Skin epidermis (tissue), 12 donors: ENCODE results near the gene XPNPEP2.

Source experiments
- H3K27ac ChIP-seq, 21 experiments: fragments of 200-600 bp; sonication (generic) in 11 of 21; one replicate each; pipeline ENCODE4 v1.5.0; 2020; ENCODE audit warnings: mild to moderate bottlenecking in 3 of 21, inconsistent platforms in 2 of 21, moderate library complexity in 2 of 21
- H3K4me3 ChIP-seq, 7 experiments: fragments of 200-600 bp; sonication (generic) in 2 of 7; one replicate each; pipeline ENCODE4 v1.5.0; 2020; ENCODE audit warnings: inconsistent platforms in 2 of 7, mild to moderate bottlenecking in 2 of 7, moderate library complexity in 1 of 7

The XPNPEP2 gene

GRCh38 chrX:129772796-129773431 is 34.1 kb downstream of the XPNPEP2 start:
- Histone ChIP-seq H3K27ac (peak overlapping the region in 13 of 21 experiments; percentile 15 to 83 (median 58)), H3K4me3 (no peak overlapping the region)

GRCh38 chrX:129773649-129774458 is 35.1 kb downstream of the XPNPEP2 start:
- H3K4me3 ChIP-seq = no peak overlapping the region
- peak overlapping the region in 13 of 21 experiments; percentile 15 to 83 (median 57) for H3K27ac ChIP-seq

- peak overlapping the region in 1 of 7 experiments; percentile 18 for H3K4me3 ChIP-seq
- peak overlapping the region in 19 of 21 experiments; percentile 11 to 92 (median 79) for H3K27ac ChIP-seq
These were observed 38.6 kb downstream of the XPNPEP2 start for GRCh38 chrX:129777218-129778030.

- H3K4me3 ChIP-seq = peak overlapping the region in 3 of 7 experiments; percentile 26 to 40 (median 36)
These were observed 40.4 kb downstream of the XPNPEP2 start for GRCh38 chrX:129779086-129779672.

GRCh38 chrX:129779747-129780146 is 41.0 kb downstream of the XPNPEP2 start, which contains the start of gene SASH3:
Gene SASH3, plus strand, starts transcription at chrX:129779949. Its CDS starts 149 bp downstream, at chrX:129780098.
- H3K4me3 ChIP-seq = peak within 1 kb of the TSS; percentile 26 to 40 (median 29)
- H3K27ac ChIP-seq = peak within 1 kb of the TSS in 14 of 21 experiments; percentile 20 to 92 (median 73)

More at GRCh38 chrX:129779086-129779672, 40.4 kb downstream of the XPNPEP2 start:
- peak overlapping the region in 11 of 21 experiments; percentile 19 to 92 (median 80) for H3K27ac ChIP-seq

DNA sequence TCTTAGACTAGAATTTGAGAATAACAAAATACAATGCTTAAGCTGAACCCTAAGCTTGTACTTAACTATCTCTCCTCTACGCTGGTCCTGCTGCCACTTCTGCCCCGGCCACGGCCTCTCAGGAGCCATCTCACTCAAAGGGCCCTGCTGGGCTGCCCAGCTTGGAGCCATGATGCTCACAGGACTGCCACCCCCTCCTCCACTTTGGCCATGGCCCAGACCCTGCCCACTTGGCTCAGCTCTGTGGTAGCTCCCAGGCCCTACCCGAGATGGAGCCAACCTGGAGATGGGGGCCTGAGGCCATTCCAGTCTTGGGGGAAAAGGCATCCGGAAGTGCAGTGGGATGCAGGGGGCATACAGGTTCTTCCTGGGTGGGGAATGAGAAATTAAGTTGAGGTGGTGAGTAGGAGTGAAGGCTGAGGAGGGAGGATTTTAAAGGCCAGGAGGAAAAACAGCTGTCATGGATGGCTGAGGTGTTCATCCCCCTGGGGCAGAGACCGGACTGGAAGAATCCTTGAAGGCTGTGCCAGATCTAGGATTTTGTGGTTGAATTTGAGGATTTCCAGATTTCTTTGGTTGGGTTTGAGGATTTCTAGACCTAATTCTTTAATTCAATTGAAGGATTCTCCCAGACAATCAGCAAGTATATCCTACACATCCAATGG is 41.8 kb downstream of the XPNPEP2 start:
- peak overlapping the region; percentile 26 to 40 (median 29) for H3K4me3 ChIP-seq
- peak overlapping the region in 12 of 21 experiments; percentile 48 to 92 (median 78) for H3K27ac ChIP-seq

DNA sequence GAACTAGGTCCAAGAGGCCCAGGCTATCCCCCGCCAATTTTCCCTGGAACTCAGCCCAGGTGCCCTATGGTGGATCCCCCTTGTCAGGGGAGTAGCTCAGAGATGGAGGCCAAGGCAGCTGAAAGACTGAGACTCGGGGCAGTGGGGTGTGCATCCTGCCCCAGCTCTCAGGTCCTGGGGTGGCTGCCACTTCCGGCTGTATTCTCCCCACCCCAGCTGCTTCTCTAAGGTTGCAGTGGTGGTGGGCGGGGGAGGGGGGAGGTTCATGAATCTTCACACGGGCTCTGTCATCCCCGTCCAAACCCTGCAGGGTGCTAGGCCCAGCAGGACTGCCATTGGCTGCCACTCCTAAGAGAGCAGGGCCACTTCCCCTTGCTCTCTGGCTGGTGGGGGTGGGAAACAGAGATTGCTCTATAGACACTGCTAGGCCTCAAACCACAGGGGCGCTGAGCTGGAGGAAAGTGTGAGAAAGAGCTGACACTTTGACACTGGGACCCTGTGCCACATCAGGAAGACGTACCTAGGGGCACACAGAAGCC is 42.4 kb downstream of the XPNPEP2 start:
- Histone ChIP-seq H3K27ac (peak overlapping the region in 11 of 21 experiments; percentile 48 to 92 (median 80)), H3K4me3 (peak overlapping the region; percentile 26 to 40 (median 29))

DNA sequence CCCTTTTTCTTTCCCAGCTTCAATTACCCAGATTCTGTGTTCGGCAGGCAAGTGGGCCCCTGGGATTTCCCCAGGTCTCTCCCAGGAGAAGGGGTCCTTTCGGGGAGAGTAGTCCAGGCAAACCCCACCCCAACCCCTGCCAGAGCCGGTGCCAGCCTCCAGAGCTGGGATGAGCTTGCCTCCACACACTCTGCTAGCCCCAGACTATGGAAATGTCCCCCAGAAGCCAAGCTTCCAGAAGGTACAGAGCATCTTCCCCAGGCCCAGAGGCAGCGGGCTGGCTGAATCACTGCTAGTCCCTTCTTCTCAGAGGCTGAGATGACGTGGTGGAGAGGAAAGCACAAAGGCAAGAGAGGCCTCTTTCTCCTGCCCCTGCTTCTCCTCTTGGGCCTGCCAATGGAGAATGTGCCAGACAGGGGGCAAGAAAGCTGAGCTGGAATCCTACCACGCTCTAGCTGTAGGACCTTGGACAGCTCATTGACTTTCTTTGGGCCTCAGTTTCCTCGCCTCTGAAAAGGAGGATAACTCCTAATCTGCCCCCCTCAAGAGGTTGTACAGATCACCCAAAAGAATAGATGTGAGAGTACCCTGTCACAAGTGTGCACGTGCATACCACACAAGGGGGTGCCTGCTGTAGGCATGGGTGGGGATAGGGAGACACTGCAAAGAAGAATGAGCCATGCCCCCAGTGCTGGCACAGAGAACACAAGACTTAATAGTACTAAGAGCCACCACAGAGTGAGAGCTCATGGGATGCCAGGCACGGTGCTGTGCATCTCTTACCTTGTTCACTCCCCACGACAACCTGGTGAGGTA is 43.1 kb downstream of the XPNPEP2 start:
- H3K27ac ChIP-seq = peak overlapping the region in 6 of 21 experiments; percentile 26 to 84 (median 42)
- H3K4me3 ChIP-seq = peak overlapping the region in 6 of 7 experiments; percentile 5 to 40 (median 30)

- Histone ChIP-seq H3K27ac (peak overlapping the region in 2 of 21 experiments; percentile 14 to 79), H3K4me3 (peak overlapping the region in 1 of 7 experiments; percentile 18)
These were observed 43.9 kb downstream of the XPNPEP2 start for GRCh38 chrX:129782706-129783105.

DNA sequence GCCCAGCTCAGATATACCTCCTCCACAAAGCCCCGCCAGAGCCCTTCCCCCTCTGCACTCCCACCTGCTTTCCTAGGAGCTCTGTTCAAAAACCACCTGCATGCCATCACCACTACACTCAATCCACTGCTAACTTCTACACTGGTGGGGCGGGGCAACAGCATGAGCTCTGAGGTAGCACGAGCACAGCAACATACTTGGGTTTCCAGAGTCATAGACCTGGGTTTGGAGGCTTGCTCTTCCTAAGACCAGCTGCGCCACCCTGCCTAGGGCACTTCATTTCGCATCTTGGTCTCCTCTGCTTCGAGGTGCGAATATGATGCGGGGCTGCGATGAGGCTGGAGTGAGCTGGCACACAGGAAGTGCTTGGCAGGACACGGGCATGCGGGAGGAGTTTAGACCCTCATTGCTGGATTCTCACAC is 44.5 kb downstream of the XPNPEP2 start:
- H3K4me3 ChIP-seq = peak overlapping the region in 2 of 7 experiments; percentile 4 to 19
- no peak overlapping the region for H3K27ac ChIP-seq

GRCh38 chrX:129784371-129784770 is 45.6 kb downstream of the XPNPEP2 start:
- H3K4me3 ChIP-seq = no peak overlapping the region
- H3K27ac ChIP-seq = no peak overlapping the region

GRCh38 chrX:129785160-129785947 is 46.6 kb downstream of the XPNPEP2 start:
- Histone ChIP-seq H3K27ac (peak overlapping the region in 5 of 21 experiments; percentile 10 to 43 (median 30)), H3K4me3 (no peak overlapping the region)

GRCh38 chrX:129786210-129786651 is 47.5 kb downstream of the XPNPEP2 start:
- H3K27ac ChIP-seq = no peak overlapping the region
- no peak overlapping the region for H3K4me3 ChIP-seq

DNA sequence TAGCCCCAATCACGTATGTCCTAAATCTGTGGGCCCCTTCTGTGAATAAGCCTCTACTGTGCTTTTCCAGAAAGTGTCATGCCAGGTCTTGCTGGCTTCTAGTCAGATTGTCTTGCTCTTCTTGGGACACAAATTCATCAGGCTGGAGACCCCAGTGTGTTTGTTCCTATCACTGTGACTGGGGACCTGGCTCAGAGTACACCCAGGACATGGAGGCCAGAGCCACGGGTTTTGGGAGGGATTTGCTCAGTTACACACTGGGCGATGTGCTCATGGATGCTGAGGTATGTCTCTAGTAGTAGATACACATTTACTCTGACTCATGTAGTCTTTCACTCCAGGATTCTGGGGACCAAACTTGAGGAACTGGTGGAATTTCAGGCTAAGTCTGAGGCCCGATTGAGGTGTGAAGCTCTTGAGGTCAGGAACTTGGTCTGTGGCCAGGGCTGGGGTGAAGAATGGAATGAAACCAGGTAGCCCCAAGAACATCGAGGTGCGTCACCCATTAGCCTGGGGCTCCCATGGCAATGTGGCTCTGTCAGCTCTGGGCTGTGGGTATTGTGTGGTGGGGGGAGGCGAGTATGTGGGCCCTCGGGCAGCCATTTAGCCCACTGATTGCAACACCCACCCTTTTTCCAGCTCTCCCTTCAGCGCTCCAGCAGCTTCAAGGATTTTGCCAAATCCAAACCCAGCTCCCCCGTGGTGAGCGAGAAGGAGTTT is 48.7 kb downstream of the XPNPEP2 start:
- H3K27ac ChIP-seq = no peak overlapping the region
- H3K4me3 ChIP-seq = no peak overlapping the region

GRCh38 chrX:129788527-129788926 is 49.7 kb downstream of the XPNPEP2 start:
- Histone ChIP-seq H3K27ac (no peak overlapping the region), H3K4me3 (no peak overlapping the region)

DNA sequence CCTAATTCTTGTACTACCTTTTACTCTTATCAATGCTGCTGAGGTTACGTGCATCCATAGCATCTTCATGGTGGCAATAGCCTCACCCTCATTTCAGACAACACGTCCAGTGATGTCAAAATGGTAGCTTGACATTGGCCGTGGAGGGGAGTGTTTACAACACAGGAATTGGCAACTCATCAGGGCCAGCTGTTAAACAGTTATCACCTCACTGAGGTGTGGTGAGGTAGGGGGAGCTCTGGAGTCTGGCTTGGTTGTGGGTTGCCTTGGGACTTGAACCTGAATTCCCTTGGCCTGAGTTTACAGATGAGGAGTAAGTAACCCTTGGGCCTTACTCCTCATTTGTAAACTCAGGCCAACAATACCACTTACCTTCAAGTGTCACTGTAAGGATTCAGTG is 51.4 kb downstream of the XPNPEP2 start:
- H3K27ac ChIP-seq = no peak overlapping the region

More for the DNA sequence above, 51.4 kb downstream of the XPNPEP2 start:
- no peak overlapping the region for H3K4me3 ChIP-seq
